Kidney (tissue), 14 donors: ENCODE data around the gene TNS4. TPM values are rescaled to one million over a fixed set of nuclear protein-coding genes. Genes with fewer than 3 reads are reported as not detected.
A peak's percentile ranks its signal among the peaks of the same experiment; 100 is the strongest.

Source experiments
- DNase-seq, 5 donors: peaks; one replicate each; pipeline ENCODE4 v3.0.0-alpha.2; 2013 to 2020
- FAIRE-seq: peaks from 2 replicates; lab custom pipeline; 2012; peaks lifted over from hg19 to GRCh38; lab: Jason Lieb, UNC
- H3K27ac ChIP-seq, 2 donors: one replicate each; pipeline ENCODE4 v1.7.0; 2013; ENCODE audit warnings: low read depth in 2 of 2, low read length in 2 of 2, inconsistent platforms in 1 of 2
- H3K27me3 ChIP-seq: one replicate; pipeline ENCODE4 v1.7.1; 2013; ENCODE audit warnings: low read length, inconsistent platforms; ENCODE audit not compliant: control insufficient read depth, insufficient read depth
- H3K36me3 ChIP-seq, 3 donors: one replicate each; pipeline versions ENCODE4 v1.7.0 to v1.7.1; 2013; ENCODE audit warnings: low read length in 3 of 3, control low read depth in 1 of 3, inconsistent platforms in 1 of 3; ENCODE audit not compliant: insufficient read depth in 3 of 3, control insufficient read depth in 2 of 3
- H3K4me1 ChIP-seq, 3 donors: one replicate each; pipeline versions ENCODE4 v1.7.0 to v1.7.1; 2013; ENCODE audit warnings: low read length in 3 of 3, inconsistent platforms in 1 of 3, low read depth in 1 of 3; ENCODE audit not compliant: control insufficient read depth in 2 of 3, insufficient read depth in 2 of 3
- H3K4me3 ChIP-seq, 3 donors: one replicate each; pipeline versions ENCODE4 v1.7.0 to v1.8.1; 2013; ENCODE audit warnings: low read length in 3 of 3, control low read depth in 1 of 3, inconsistent platforms in 1 of 3
- H3K9ac ChIP-seq, 3 donors: one replicate each; pipeline versions ENCODE4 v1.7.0 to v1.7.1; 2013; ENCODE audit warnings: low read length in 3 of 3, control low read depth in 1 of 3, inconsistent platforms in 1 of 3
- H3K9me3 ChIP-seq, 3 donors: one replicate each; pipeline versions ENCODE4 v1.7.0 to v1.7.1; 2013; ENCODE audit warnings: low read length in 3 of 3, control low read depth in 1 of 3, inconsistent platforms in 1 of 3; ENCODE audit not compliant: control insufficient read depth in 2 of 3, insufficient read depth in 1 of 3
- intact Hi-C: fragments of 100-400 bp; cut with DNase I; formaldehyde crosslinking; loops from one replicate; pipeline ENCODE4 v1.11.1; 2022
- polyA plus RNA-seq: library from polyadenylated mRNA; stranded (reverse); fragments of 350-450 nt; fragmentation: Illumina TruSeq; extraction: RNeasy Lipid Tissue Mini Kit (QIAGEN cat#74804); gene quantifications from one replicate; pipeline ENCODE4 v1.2.3, GENCODE V29; 2014; ENCODE audit warnings: low read depth, low replicate concordance; ENCODE audit not compliant: insufficient read depth
- total RNA-seq: library from RNA; stranded (reverse); fragmentation: NEBNext Ultra II Directional; extraction: Animal tissue kit (Norgen Biotek cat#: 25700); gene quantifications from one replicate; pipeline ENCODE4 v1.2.1, GENCODE V29; 2021
- TF ChIP-seq, protein P1 (sequence below): IDR thresholded peaks from 3 replicates; pipeline ENCODE4 v1.5.1; 2012; ENCODE audit warnings: mild to moderate bottlenecking, moderate library complexity, borderline replicate concordance; ENCODE audit not compliant: insufficient read depth; ENCODE audit errors: extremely low read depth
- donor health status: control.
- donor health status: control.
- donor health status: control.
- donor health status: control.
- donor health status: control.
- donor health status: DM: yes; HTN: yes; CAD: no.
- donor health status: Normal renal cell carcinoma (clear cell type).

TNS4 gene
- total and polyA plus RNA-seq, 2 donors from 2014 or later = 0.31 to 2.2 TPM

DNA sequence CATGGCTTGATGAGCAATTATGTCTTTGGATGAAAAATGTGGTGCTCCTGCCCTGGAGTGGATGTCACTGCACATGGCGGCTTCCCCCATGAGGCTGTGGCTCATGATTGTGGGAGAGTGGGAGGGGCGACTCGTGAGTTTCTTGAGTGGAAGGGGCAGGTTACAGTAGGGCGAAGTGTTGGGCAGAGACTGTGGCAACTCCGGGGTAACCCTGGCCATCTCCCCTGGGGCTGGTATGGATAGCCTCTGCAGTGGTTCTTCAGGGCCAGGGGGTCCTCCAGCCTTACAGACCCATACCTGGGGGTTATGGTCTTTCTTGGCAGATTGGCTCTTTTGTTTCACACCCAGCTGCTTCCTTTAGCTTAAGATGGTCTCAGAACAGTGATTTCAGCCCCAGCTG, 1.3 kb upstream of the TNS4 start:
- H3K4me1 ChIP-seq = peaks cover 0 to 9% (median 7%) of the 10 kb centered on the region in 3 donors
- TF ChIP-seq, protein P1, sequence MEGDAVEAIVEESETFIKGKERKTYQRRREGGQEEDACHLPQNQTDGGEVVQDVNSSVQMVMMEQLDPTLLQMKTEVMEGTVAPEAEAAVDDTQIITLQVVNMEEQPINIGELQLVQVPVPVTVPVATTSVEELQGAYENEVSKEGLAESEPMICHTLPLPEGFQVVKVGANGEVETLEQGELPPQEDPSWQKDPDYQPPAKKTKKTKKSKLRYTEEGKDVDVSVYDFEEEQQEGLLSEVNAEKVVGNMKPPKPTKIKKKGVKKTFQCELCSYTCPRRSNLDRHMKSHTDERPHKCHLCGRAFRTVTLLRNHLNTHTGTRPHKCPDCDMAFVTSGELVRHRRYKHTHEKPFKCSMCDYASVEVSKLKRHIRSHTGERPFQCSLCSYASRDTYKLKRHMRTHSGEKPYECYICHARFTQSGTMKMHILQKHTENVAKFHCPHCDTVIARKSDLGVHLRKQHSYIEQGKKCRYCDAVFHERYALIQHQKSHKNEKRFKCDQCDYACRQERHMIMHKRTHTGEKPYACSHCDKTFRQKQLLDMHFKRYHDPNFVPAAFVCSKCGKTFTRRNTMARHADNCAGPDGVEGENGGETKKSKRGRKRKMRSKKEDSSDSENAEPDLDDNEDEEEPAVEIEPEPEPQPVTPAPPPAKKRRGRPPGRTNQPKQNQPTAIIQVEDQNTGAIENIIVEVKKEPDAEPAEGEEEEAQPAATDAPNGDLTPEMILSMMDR = no peak
- no peak overlapping the region for H3K4me3 ChIP-seq
- H3K36me3 ChIP-seq = no peaks in the 10 kb centered on the region
- no peak overlapping the region for H3K9ac ChIP-seq
- H3K9me3 ChIP-seq = no peaks in the 10 kb centered on the region
- H3K27ac ChIP-seq = no peak overlapping the region
- no peak for DNase-seq
- intact Hi-C loops = no loop called here
- H3K27me3 ChIP-seq = no peaks in the 10 kb centered on the region
- no peak for FAIRE-seq

- peak overlapping the region in 1 of 3 donors; percentile 47 for H3K4me3 ChIP-seq
Measured at GRCh38 chr17:40500709-40501108, 714 bp downstream of the TNS4 start.

DNA sequence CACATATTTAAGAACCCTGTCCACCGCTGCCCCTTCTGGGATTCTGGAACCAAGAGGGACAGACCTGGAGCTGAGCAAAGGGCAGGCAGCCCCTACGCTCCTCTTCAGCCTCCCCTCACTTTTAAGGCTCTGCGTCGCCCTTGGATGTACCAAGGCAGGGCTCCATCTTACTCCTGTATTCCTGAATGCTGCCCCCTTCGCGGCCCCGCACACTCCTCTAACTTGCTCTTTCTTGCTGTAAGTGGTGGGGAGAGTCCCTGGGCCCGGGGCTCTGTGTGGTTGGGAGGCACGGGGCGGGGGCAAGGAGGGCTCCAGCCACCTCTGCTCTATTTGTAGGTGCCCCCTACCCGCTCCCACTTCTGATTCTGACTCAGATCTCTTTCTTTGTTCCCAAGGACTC, 1.2 kb downstream of the TNS4 start:
- peak overlapping the region; percentile 53 to 68 for H3K27ac ChIP-seq
- no peaks in the 10 kb centered on the region for H3K9me3 ChIP-seq
- H3K9ac ChIP-seq = peak overlapping the region in 2 of 3 donors; percentile 35 to 54
- FAIRE-seq (no peak), DNase-seq (no peak)
- H3K4me3 ChIP-seq = peak overlapping the region in 1 of 3 donors; percentile 56
- intact Hi-C loops = no loop called here
- no peaks in the 10 kb centered on the region for H3K27me3 ChIP-seq
- H3K4me1 ChIP-seq = peaks cover 0 to 9% (median 7%) of the 10 kb centered on the region in 3 donors
- TF ChIP-seq, protein P1 = no peak
- no peaks in the 10 kb centered on the region for H3K36me3 ChIP-seq

More at GRCh38 chr17:40500709-40501108, 714 bp downstream of the TNS4 start:
- FAIRE-seq (no peak), DNase-seq (no peak)
- peak overlapping the region in 1 of 3 donors; percentile 54 for H3K9ac ChIP-seq
- TF ChIP-seq, protein P1 = no peak
- intact Hi-C loops = no loop called here
- no peaks in the 10 kb centered on the region for H3K27me3 ChIP-seq
- no peaks in the 10 kb centered on the region for H3K36me3 ChIP-seq
- H3K27ac ChIP-seq = peak overlapping the region in 1 of 2 donors; percentile 53
- peaks cover 0 to 9% (median 7%) of the 10 kb centered on the region in 3 donors for H3K4me1 ChIP-seq
- H3K9me3 ChIP-seq = no peaks in the 10 kb centered on the region
